Mammary epithelial cell (primary cell): ENCODE results near the gene SCN8A.

Experiments
- EZH2 ChIP-seq: IDR thresholded peaks from 2 replicates; pipeline ENCODE4 v1.6.1; 2012; ENCODE audit warnings: low read length, inconsistent platforms, borderline replicate concordance
- TF ChIP-seq, protein P1 (sequence below), 2 donors: IDR thresholded peaks in 1 of 2; conservative IDR thresholded peaks in 1 of 2; 2 replicates each; pipeline ENCODE4 v1.5.1; 2011 to 2012; ENCODE audit warnings: inconsistent platforms in 2 of 2, low read length in 2 of 2, mild to moderate bottlenecking in 2 of 2, control low read depth in 1 of 2, low read depth in 1 of 2; ENCODE audit not compliant: insufficient read depth in 1 of 2; ENCODE audit errors: extremely low read depth in 1 of 2

DNA sequence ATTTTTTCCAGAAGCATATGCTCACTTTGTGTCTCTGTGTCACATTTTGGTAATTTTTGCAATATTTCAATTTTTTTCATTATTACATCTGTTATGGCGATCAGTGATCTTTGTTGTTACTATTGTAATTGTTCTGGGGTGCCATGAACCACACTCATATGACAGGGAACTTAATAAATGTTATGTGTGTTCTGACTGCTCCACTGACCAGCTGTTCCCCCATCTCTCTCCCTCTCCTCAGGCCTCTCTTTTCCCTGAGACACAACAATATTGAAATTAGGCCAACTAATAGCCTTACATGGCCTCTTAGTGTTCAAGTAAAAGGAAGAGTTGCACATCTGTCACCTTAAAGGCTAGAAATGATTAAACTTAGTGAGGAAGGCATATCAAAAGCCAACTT lies 46.0 kb downstream of the SCN8A start:
- TF ChIP-seq, protein P1, sequence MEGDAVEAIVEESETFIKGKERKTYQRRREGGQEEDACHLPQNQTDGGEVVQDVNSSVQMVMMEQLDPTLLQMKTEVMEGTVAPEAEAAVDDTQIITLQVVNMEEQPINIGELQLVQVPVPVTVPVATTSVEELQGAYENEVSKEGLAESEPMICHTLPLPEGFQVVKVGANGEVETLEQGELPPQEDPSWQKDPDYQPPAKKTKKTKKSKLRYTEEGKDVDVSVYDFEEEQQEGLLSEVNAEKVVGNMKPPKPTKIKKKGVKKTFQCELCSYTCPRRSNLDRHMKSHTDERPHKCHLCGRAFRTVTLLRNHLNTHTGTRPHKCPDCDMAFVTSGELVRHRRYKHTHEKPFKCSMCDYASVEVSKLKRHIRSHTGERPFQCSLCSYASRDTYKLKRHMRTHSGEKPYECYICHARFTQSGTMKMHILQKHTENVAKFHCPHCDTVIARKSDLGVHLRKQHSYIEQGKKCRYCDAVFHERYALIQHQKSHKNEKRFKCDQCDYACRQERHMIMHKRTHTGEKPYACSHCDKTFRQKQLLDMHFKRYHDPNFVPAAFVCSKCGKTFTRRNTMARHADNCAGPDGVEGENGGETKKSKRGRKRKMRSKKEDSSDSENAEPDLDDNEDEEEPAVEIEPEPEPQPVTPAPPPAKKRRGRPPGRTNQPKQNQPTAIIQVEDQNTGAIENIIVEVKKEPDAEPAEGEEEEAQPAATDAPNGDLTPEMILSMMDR (conservative IDR thresholded peaks at IDR 0.05 in 1 of 2, IDR thresholded peaks at IDR 0.05 in 1 of 2; ENCODE audit: extremely low read depth in 1 of 2, insufficient read depth in 1 of 2, low read depth in 1 of 2, low read length in 2 of 2) = no peak
- no peak for TF ChIP-seq EZH2
